Measurements from ENCODE around the gene SCO2.

- TF ChIP-seq POLR2A (IDR thresholded peaks at IDR 0.05) = no peak
- TF ChIP-seq CTCF (IDR thresholded peaks at IDR 0.05) = no peak
These were observed 20.1 kb downstream of the SCO2 start for GRCh38 chr22:50505276-50505775.
